Neural cell (in vitro differentiated cells): ENCODE measurements around the gene LYPLA2.

Experiments used
- POLR2AphosphoS5 ChIP-seq: IDR thresholded peaks from 2 replicates; pipeline ENCODE4 v1.6.1; 2012
- SMC3 ChIP-seq: fragments of 450-650 bp; conservative IDR thresholded peaks from 2 replicates; pipeline ENCODE4 v1.6.1; 2014; ENCODE audit warnings: antibody characterized with exemption, mild to moderate bottlenecking, moderate library complexity; ENCODE audit not compliant: poor library complexity
- TF ChIP-seq, protein P1 (sequence below): fragments of 450-650 bp; IDR thresholded peaks from 2 replicates; pipeline ENCODE4 v1.5.1; 2014; ENCODE audit warnings: antibody characterized with exemption, mild to moderate bottlenecking, moderate library complexity; ENCODE audit not compliant: poor library complexity, severe bottlenecking

- TF ChIP-seq, protein P1, sequence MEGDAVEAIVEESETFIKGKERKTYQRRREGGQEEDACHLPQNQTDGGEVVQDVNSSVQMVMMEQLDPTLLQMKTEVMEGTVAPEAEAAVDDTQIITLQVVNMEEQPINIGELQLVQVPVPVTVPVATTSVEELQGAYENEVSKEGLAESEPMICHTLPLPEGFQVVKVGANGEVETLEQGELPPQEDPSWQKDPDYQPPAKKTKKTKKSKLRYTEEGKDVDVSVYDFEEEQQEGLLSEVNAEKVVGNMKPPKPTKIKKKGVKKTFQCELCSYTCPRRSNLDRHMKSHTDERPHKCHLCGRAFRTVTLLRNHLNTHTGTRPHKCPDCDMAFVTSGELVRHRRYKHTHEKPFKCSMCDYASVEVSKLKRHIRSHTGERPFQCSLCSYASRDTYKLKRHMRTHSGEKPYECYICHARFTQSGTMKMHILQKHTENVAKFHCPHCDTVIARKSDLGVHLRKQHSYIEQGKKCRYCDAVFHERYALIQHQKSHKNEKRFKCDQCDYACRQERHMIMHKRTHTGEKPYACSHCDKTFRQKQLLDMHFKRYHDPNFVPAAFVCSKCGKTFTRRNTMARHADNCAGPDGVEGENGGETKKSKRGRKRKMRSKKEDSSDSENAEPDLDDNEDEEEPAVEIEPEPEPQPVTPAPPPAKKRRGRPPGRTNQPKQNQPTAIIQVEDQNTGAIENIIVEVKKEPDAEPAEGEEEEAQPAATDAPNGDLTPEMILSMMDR = no peak
- TF ChIP-seq POLR2AphosphoS5 (no peak), SMC3 (no peak)
These were observed 52.7 kb downstream of the LYPLA2 start for GRCh38 chr1:23843644-23844043.
